ENCODE results near the gene POLE. TPM values are rescaled to one million over a fixed set of nuclear protein-coding genes. Genes with fewer than 3 reads are reported as not detected.

Gene POLE
- total RNA-seq, 2 experiments from 2014 or later = 125 to 129 TPM

GRCh38 chr12:132591107-132591935, 95.8 kb downstream of the POLE start:
- ChIA-PET CTCF (no interaction called here), POLR2A (no interaction called here)

- CTCF ChIA-PET = no interaction called here
- POLR2A ChIA-PET = no interaction called here
Observed at GRCh38 chr12:132588821-132589669, 98.1 kb downstream of the POLE start.

- ChIA-PET CTCF (no interaction called here), POLR2A (no interaction called here)
Observed at GRCh38 chr12:132588319-132588718, 98.8 kb downstream of the POLE start.

- ChIA-PET CTCF (no interaction called here), POLR2A (no interaction called here)
Observed at GRCh38 chr12:132587781-132588180, 99.4 kb downstream of the POLE start.

- ChIA-PET POLR2A (interaction anchor here (0.7 kb wide), 1 partner anchor 194 kb away, joined by 5 read pairs; no protein-coding TSS in a partner anchor), CTCF (interaction anchor here (1.4 kb wide), 1 partner anchor 172 kb away, joined by 3 read pairs; no protein-coding TSS in a partner anchor)
Observed at GRCh38 chr12:132586929-132587328, 100.2 kb downstream of the POLE start.

- POLR2A ChIA-PET = no interaction called here
- CTCF ChIA-PET = interaction anchor here (1.4 kb wide), 1 partner anchor 170 kb away, joined by 3 read pairs; no protein-coding TSS in a partner anchor
Observed at GRCh38 chr12:132585177-132585576, 102.0 kb downstream of the POLE start.

GRCh38 chr12:132584429-132584828, 102.7 kb downstream of the POLE start:
- ChIA-PET POLR2A (no interaction called here), CTCF (no interaction called here)

GRCh38 chr12:132583736-132584135, 103.4 kb downstream of the POLE start:
- ChIA-PET POLR2A (no interaction called here), CTCF (no interaction called here)

- CTCF ChIA-PET = no interaction called here
- POLR2A ChIA-PET = no interaction called here
Observed at GRCh38 chr12:132583411-132583710, 103.8 kb downstream of the POLE start.

GRCh38 chr12:132582582-132583410, 104.3 kb downstream of the POLE start:
- CTCF ChIA-PET = interaction anchor here (0.6 kb wide), 1 partner anchor 16 kb away, joined by 4 read pairs; no protein-coding TSS in a partner anchor
- POLR2A ChIA-PET = no interaction called here

- CTCF ChIA-PET = interaction anchor here (0.6 kb wide), 1 partner anchor 17 kb away, joined by 4 read pairs; no protein-coding TSS in a partner anchor
- POLR2A ChIA-PET = no interaction called here
Observed at GRCh38 chr12:132582058-132582420, 105.1 kb downstream of the POLE start.

- ChIA-PET POLR2A (interaction anchor here (1.0 kb wide), 1 partner anchor 419 kb away, joined by 3 read pairs; no protein-coding TSS in a partner anchor), CTCF (no interaction called here)
Observed at GRCh38 chr12:132581348-132582057, 105.6 kb downstream of the POLE start.

GRCh38 chr12:132580701-132581292, 106.3 kb downstream of the POLE start:
- CTCF ChIA-PET = no interaction called here

GRCh38 chr12:132579744-132580143, 107.4 kb downstream of the POLE start:
- CTCF ChIA-PET = no interaction called here

More at GRCh38 chr12:132580701-132581292, 106.3 kb downstream of the POLE start:
- POLR2A ChIA-PET = interaction anchor here (1.0 kb wide), 1 partner anchor 418 kb away, joined by 3 read pairs; no protein-coding TSS in a partner anchor

GRCh38 chr12:132578826-132579225, 108.3 kb downstream of the POLE start:
- ChIA-PET POLR2A (no interaction called here), CTCF (no interaction called here)

More at GRCh38 chr12:132579744-132580143, 107.4 kb downstream of the POLE start:
- POLR2A ChIA-PET = no interaction called here

GRCh38 chr12:132578118-132578517, 109.0 kb downstream of the POLE start:
- ChIA-PET POLR2A (no interaction called here), CTCF (no interaction called here)

- POLR2A ChIA-PET = no interaction called here
- CTCF ChIA-PET = interaction anchor here (1.2 kb wide), 1 partner anchor 16 kb away, joined by 3 read pairs; no protein-coding TSS in a partner anchor
Observed at GRCh38 chr12:132577191-132577920, 109.8 kb downstream of the POLE start.

- ChIA-PET CTCF (interaction anchor here (1.2 kb wide), 1 partner anchor 16 kb away, joined by 3 read pairs; no protein-coding TSS in a partner anchor), POLR2A (no interaction called here)
Observed at GRCh38 chr12:132576701-132577100, 110.4 kb downstream of the POLE start.
